ENCODE data around the gene KCNMA1. TPM values are rescaled to one million over a fixed set of nuclear protein-coding genes. Genes with fewer than 3 reads are reported as not detected.

The KCNMA1 gene
- total RNA-seq, 2 donors from 2014 or later = 29.1 to 37.9 TPM

GRCh38 chr10:77306666-77307065 lies 330.9 kb downstream of the KCNMA1 start:
- Histone ChIP-seq H3K9me3 (no peaks in the 10 kb centered on the region), H3K27me3 (replicated peaks; ENCODE audit: insufficient read depth) (no peaks in the 10 kb centered on the region), H3K27ac (no peak overlapping the region), H3K36me3 (no peaks in the 10 kb centered on the region), H3K4me3 (no peak overlapping the region), H3K4me1 (replicated peaks) (peaks cover 5% of the 10 kb centered on the region)
- 81% methylated on average over 4 of the region's 4 CpGs for WGBS
- DNase-seq (ENCODE audit: low spot score) = no peak
- TF ChIP-seq POLR2AphosphoS5 (IDR thresholded peaks at IDR 0.05) (no peak), POLR2A (IDR thresholded peaks at IDR 0.05) (no peak)
- TF ChIP-seq, protein P1, sequence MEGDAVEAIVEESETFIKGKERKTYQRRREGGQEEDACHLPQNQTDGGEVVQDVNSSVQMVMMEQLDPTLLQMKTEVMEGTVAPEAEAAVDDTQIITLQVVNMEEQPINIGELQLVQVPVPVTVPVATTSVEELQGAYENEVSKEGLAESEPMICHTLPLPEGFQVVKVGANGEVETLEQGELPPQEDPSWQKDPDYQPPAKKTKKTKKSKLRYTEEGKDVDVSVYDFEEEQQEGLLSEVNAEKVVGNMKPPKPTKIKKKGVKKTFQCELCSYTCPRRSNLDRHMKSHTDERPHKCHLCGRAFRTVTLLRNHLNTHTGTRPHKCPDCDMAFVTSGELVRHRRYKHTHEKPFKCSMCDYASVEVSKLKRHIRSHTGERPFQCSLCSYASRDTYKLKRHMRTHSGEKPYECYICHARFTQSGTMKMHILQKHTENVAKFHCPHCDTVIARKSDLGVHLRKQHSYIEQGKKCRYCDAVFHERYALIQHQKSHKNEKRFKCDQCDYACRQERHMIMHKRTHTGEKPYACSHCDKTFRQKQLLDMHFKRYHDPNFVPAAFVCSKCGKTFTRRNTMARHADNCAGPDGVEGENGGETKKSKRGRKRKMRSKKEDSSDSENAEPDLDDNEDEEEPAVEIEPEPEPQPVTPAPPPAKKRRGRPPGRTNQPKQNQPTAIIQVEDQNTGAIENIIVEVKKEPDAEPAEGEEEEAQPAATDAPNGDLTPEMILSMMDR (IDR thresholded peaks at IDR 0.05) = no peak
- intact Hi-C loops (cut with DNase I) = no loop called here

- intact Hi-C loops (cut with DNase I) = no loop called here
- H3K9me3 ChIP-seq = no peaks in the 10 kb centered on the region
- H3K4me1 ChIP-seq (replicated peaks) = peaks cover 5% of the 10 kb centered on the region
- peak; percentile 45 for DNase-seq (ENCODE audit: low spot score)
- 22% methylated on average over 3 of the region's 3 CpGs for WGBS
- TF ChIP-seq POLR2A (IDR thresholded peaks at IDR 0.05) (no peak), POLR2AphosphoS5 (IDR thresholded peaks at IDR 0.05) (peak; percentile 86)
- TF ChIP-seq, protein P1 (IDR thresholded peaks at IDR 0.05) = no peak
- no peaks in the 10 kb centered on the region for H3K27me3 ChIP-seq (replicated peaks; ENCODE audit: insufficient read depth)
- H3K27ac ChIP-seq = no peak overlapping the region
- no peaks in the 10 kb centered on the region for H3K36me3 ChIP-seq
- H3K4me3 ChIP-seq = no peak overlapping the region
Observed at GRCh38 chr10:77305650-77306632, 331.7 kb downstream of the KCNMA1 start.

DNA sequence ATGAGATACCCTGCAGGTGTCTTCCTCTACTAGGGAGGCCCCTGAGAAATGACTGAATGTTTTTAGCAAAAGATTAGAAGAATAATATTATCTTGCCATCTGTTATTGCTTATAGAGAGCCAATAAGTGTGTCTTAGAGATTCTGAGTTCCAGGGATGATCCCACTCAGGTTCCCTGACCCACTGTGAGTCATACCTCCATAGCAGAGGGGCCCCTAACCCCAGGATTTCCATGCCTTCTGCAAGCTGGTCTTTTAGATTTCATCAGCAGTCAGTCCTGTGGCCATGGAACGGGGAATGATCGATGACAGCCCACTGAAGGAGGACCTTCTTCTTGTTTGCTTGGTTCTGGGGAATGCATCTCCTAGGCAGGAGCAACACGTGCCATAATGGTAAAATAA lies 333.4 kb downstream of the KCNMA1 start:
- TF ChIP-seq, protein P1 (IDR thresholded peaks at IDR 0.05) = no peak
- no peak for TF ChIP-seq POLR2AphosphoS5 (IDR thresholded peaks at IDR 0.05)
- no peak for TF ChIP-seq POLR2A (IDR thresholded peaks at IDR 0.05)
- 97% methylated on average over 3 of the region's 3 CpGs for WGBS
- no peak overlapping the region for H3K27ac ChIP-seq

DNA sequence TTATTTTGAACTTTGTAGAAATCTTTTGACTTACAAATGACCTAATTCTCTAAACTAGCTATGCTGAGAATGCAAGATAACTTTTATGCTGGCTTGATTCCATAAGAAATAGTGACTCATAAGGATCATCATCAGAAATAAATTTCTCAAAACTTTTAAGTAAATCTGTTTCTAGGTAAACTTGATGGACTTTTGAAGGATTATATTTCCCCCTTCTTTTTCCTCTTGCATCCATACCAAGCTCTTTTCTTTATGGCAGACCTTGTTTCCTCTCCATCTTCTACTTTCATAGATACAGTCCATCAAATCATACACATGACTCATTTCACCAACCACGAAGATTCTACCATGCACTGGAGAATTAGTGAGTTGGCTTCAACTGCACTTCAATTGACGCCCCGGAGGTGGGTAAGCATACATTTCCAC lies 336.3 kb downstream of the KCNMA1 start:
- intact Hi-C loops (cut with DNase I) = no loop called here

More for the DNA sequence above, 333.4 kb downstream of the KCNMA1 start:
- no peak overlapping the region for H3K4me3 ChIP-seq
- H3K27me3 ChIP-seq (replicated peaks; ENCODE audit: insufficient read depth) = no peaks in the 10 kb centered on the region
- DNase-seq (ENCODE audit: low spot score) = no peak
- intact Hi-C loops (cut with DNase I) = no loop called here
- no peaks in the 10 kb centered on the region for H3K9me3 ChIP-seq
- H3K4me1 ChIP-seq (replicated peaks) = peaks cover 5% of the 10 kb centered on the region
- no peaks in the 10 kb centered on the region for H3K36me3 ChIP-seq

More for the DNA sequence above, 336.3 kb downstream of the KCNMA1 start:
- DNase-seq (ENCODE audit: low spot score) = no peak
- no peaks in the 10 kb centered on the region for H3K27me3 ChIP-seq (replicated peaks; ENCODE audit: insufficient read depth)
- H3K4me3 ChIP-seq = no peak overlapping the region
- H3K27ac ChIP-seq = no peak overlapping the region
- TF ChIP-seq, protein P1 (IDR thresholded peaks at IDR 0.05) = no peak
- no peak for TF ChIP-seq POLR2A (IDR thresholded peaks at IDR 0.05)
- TF ChIP-seq POLR2AphosphoS5 (IDR thresholded peaks at IDR 0.05) = no peak
- no peaks in the 10 kb centered on the region for H3K9me3 ChIP-seq
- no peaks in the 10 kb centered on the region for H3K36me3 ChIP-seq
- peaks cover 4% of the 10 kb centered on the region for H3K4me1 ChIP-seq (replicated peaks)
- WGBS = 86% methylated on average over 3 of the region's 3 CpGs
